HG03432 (cell line): ENCODE data around the gene TCIRG1.

Experiments used
- ATAC-seq: cut with Tn5 transposase; IDR thresholded peaks from one replicate; pipeline ENCODE4 v1.9.1; 2021; ENCODE audit warnings: mild to moderate bottlenecking, moderate library complexity; ENCODE audit not compliant: unreplicated experiment

Gene TCIRG1

GRCh38 chr11:68049509-68050370 lies 10.9 kb downstream of the TCIRG1 start:
- ATAC-seq = no peak

GRCh38 chr11:68050371-68050841 lies 11.6 kb downstream of the TCIRG1 start:
- no peak for ATAC-seq

GRCh38 chr11:68051191-68052136 lies 12.6 kb downstream of the TCIRG1 start:
- ATAC-seq = no peak

GRCh38 chr11:68052137-68052873 lies 13.5 kb downstream of the TCIRG1 start:
- no peak for ATAC-seq

- no peak for ATAC-seq
Observed at GRCh38 chr11:68053117-68053516, 14.3 kb downstream of the TCIRG1 start.

GRCh38 chr11:68053981-68054812 lies 15.4 kb downstream of the TCIRG1 start:
- ATAC-seq = no peak

- no peak for ATAC-seq
Observed at GRCh38 chr11:68056317-68057285, 17.8 kb downstream of the TCIRG1 start.

GRCh38 chr11:68057807-68058206 lies 19.0 kb downstream of the TCIRG1 start:
- no peak for ATAC-seq

- ATAC-seq = no peak
Observed at GRCh38 chr11:68061508-68061907, 22.7 kb downstream of the TCIRG1 start.

GRCh38 chr11:68064926-68065325 lies 26.1 kb downstream of the TCIRG1 start:
- no peak for ATAC-seq

- no peak for ATAC-seq
Observed at GRCh38 chr11:68065841-68066240, 27.0 kb downstream of the TCIRG1 start.

GRCh38 chr11:68066742-68067141 lies 27.9 kb downstream of the TCIRG1 start:
- ATAC-seq = no peak

- no peak for ATAC-seq
Observed at GRCh38 chr11:68067991-68068390, 29.2 kb downstream of the TCIRG1 start.

- ATAC-seq = no peak
Observed at GRCh38 chr11:68071281-68072048, 32.6 kb downstream of the TCIRG1 start.

GRCh38 chr11:68074584-68075352 lies 35.9 kb downstream of the TCIRG1 start:
- no peak for ATAC-seq

- ATAC-seq = no peak
Observed at GRCh38 chr11:68076371-68077042, 37.7 kb downstream of the TCIRG1 start.
